Breast epithelium (tissue), 4 donors: ENCODE measurements around the gene CDH13. TPM values are rescaled to one million over a fixed set of nuclear protein-coding genes. Genes with fewer than 3 reads are reported as not detected.

Experiments
- DNase-seq, 2 donors: peaks; one replicate each; pipeline ENCODE4 v3.0.0-alpha.2; 2019; ENCODE audit warnings: low spot score in 2 of 2
- H3K27ac ChIP-seq, 2 donors: fragments of 200-600 bp; sonication (generic) in 1 of 2; one replicate each; pipeline ENCODE4 v1.5.1; 2016 to 2019; ENCODE audit warnings: mild to moderate bottlenecking in 1 of 2
- H3K27me3 ChIP-seq, 2 donors: fragments of 200-600 bp; sonication (generic) in 1 of 2; one replicate each; pipeline versions ENCODE4 v1.5.1 to v1.6.0; 2017 to 2019; ENCODE audit warnings: control low read depth in 1 of 2, mild to moderate bottlenecking in 1 of 2
- H3K36me3 ChIP-seq: fragments of 200-600 bp; one replicate; pipeline ENCODE4 v1.5.1; 2019
- H3K4me1 ChIP-seq, 2 donors: fragments of 200-600 bp; sonication (generic); one replicate each; pipeline ENCODE4 v1.5.1; 2016 to 2019; ENCODE audit warnings: control low read depth in 1 of 2
- H3K4me3 ChIP-seq, 3 donors: fragments of 200-600 bp; sonication (generic); 1 replicate in 2 of 3; 2 replicates in 1 of 3; pipeline ENCODE4 v1.5.1; 2016 to 2019; ENCODE audit warnings: mild to moderate bottlenecking in 3 of 3, moderate library complexity in 2 of 3
- H3K9me3 ChIP-seq, 2 donors: fragments of 200-600 bp; sonication (generic) in 1 of 2; one replicate each; pipeline ENCODE4 v1.5.1; 2016 to 2019; ENCODE audit warnings: control low read depth in 1 of 2
- POLR2A ChIP-seq: fragments of 450-650 bp; IDR thresholded peaks from one replicate; pipeline ENCODE4 v1.6.1; 2016; ENCODE audit warnings: antibody characterized with exemption, mild to moderate bottlenecking, moderate library complexity
- POLR2AphosphoS5 ChIP-seq, 3 donors: sonication (generic); formaldehyde crosslinking; IDR thresholded peaks; one replicate each; pipeline ENCODE4 v1.6.1; 2017; ENCODE audit warnings: antibody characterized with exemption in 3 of 3
- intact Hi-C: fragments of 100-400 bp; cut with DNase I; formaldehyde crosslinking; loops from one replicate; pipeline ENCODE4 v1.15.1; 2023; ENCODE audit warnings: low total_unique reads
- total RNA-seq, 3 donors: library from RNA; depleted of rRNA; stranded (reverse); fragments of >200 nt; gene quantifications; one replicate each; pipeline ENCODE4 v1.1.0, GENCODE V29; 2016
- TF ChIP-seq, protein P1 (sequence below), 3 donors: fragments of 450-650 bp; IDR thresholded peaks; one replicate each; pipeline ENCODE4 v1.5.1; 2016 to 2017; ENCODE audit warnings: antibody characterized with exemption in 3 of 3, mild to moderate bottlenecking in 3 of 3, moderate library complexity in 3 of 3

The CDH13 gene
- total RNA-seq, 3 donors from 2014 or later: 6.0 to 13.1 (median 11.5) TPM

DNA sequence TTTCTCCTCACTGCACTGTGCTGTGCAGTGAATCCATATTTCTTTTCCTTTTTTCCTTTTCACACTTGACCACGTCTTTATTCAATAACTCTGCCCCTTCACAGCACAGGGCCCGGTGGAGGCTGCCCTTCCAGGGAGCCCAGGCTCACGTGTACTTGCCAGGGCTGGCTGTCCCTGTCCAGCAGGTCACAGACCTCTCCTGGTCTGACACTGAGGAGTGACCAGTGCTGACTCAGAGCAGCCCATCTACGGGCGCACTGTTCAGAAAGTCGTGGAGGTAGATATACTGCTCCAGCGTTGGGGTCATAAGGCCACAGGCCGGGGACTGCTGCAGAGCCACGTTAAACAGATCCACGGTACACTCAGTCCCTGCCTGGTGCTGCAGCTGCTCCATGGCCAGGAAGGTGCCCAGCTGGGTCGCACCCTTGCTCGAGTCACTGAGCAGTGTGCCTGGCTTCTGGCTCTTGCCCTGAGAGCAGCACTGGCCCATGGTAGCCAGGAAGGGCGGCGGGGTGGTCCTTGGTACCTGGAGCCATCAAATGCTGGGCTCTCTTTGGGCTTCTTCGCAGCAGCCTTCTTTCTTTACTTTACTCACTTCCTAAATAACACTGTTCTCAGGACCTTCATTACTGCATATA, 531.7 kb downstream of the CDH13 start:
- DNase-seq: no peak
- H3K27ac ChIP-seq: no peak overlapping the region
- no peaks in the 10 kb centered on the region for H3K36me3 ChIP-seq
- no peak overlapping the region for H3K4me3 ChIP-seq
- TF ChIP-seq, protein P1, sequence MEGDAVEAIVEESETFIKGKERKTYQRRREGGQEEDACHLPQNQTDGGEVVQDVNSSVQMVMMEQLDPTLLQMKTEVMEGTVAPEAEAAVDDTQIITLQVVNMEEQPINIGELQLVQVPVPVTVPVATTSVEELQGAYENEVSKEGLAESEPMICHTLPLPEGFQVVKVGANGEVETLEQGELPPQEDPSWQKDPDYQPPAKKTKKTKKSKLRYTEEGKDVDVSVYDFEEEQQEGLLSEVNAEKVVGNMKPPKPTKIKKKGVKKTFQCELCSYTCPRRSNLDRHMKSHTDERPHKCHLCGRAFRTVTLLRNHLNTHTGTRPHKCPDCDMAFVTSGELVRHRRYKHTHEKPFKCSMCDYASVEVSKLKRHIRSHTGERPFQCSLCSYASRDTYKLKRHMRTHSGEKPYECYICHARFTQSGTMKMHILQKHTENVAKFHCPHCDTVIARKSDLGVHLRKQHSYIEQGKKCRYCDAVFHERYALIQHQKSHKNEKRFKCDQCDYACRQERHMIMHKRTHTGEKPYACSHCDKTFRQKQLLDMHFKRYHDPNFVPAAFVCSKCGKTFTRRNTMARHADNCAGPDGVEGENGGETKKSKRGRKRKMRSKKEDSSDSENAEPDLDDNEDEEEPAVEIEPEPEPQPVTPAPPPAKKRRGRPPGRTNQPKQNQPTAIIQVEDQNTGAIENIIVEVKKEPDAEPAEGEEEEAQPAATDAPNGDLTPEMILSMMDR (IDR thresholded peaks at IDR 0.05): no peak
- no peak for TF ChIP-seq POLR2A
- TF ChIP-seq POLR2AphosphoS5 (IDR thresholded peaks at IDR 0.05): no peak
- intact Hi-C loops: no loop called here
- peaks cover 0 to 3% of the 10 kb centered on the region in 2 donors for H3K27me3 ChIP-seq
- H3K4me1 ChIP-seq: no peaks in the 10 kb centered on the region
- H3K9me3 ChIP-seq: no peaks in the 10 kb centered on the region

DNA sequence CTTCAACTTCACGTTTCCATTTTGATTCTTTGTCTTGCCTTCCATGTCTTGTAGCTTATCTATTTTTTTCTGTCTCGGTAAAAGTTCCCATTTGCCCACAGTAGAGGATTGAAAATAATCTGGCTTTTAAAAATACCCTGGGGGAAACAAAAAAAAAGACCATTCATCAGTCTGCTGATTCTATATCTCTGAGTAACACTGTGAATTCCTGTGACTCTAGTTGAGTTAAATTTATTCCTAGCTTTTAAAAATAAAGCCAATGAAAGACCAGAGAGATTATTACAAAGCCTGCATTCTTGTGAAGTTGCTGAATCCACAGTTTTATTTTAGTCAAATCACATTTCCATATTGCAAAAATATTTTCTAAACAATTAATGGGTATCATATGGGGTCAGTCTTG, 532.3 kb downstream of the CDH13 start:
- no peak overlapping the region for H3K4me3 ChIP-seq
- TF ChIP-seq POLR2AphosphoS5 (IDR thresholded peaks at IDR 0.05): no peak
- no peak for TF ChIP-seq POLR2A
- DNase-seq: no peak
- no peak overlapping the region for H3K27ac ChIP-seq
- H3K27me3 ChIP-seq: peaks cover 0 to 3% of the 10 kb centered on the region in 2 donors
- intact Hi-C loops: no loop called here
- no peaks in the 10 kb centered on the region for H3K36me3 ChIP-seq
- H3K4me1 ChIP-seq: no peaks in the 10 kb centered on the region
- H3K9me3 ChIP-seq: no peaks in the 10 kb centered on the region

DNA sequence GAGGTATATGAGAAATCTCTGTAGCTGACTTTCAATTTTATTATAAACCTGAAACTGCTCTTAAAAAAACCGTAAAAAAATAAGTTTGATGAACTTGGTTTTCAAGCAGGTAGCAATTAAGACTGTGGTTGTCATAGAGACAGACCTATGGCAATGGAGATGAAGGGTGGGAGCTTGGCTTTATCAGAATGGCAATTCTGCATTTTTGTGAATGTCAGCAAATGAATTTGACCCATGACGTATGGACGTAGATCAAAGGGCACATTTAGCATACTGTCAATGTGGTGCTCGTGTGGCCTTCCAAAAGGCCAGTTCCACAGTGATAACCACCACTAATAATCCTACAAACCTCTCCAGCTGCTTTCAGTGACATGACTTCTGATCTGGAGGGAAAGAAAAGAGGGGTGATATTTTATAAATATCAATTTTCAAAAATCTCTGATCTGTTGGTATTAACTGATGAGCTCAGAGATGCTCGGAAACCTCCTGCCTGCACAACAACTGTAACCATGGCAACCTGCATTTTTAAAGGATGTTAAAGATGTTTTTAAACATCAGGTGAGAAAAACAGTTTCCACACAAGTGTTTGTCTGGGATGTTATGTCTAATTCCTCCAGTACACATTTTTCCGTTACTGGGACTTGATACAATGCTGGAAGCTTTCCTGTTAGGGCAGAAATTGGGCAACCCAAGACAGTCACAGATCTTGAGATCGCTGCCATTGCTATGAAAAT, 533.7 kb downstream of the CDH13 start:
- Histone ChIP-seq H3K4me1 (no peaks in the 10 kb centered on the region), H3K27me3 (peaks cover 0 to 3% of the 10 kb centered on the region in 2 donors), H3K4me3 (no peak overlapping the region), H3K9me3 (no peaks in the 10 kb centered on the region), H3K27ac (no peak overlapping the region), H3K36me3 (no peaks in the 10 kb centered on the region)
- DNase-seq: no peak
- intact Hi-C loops: no loop called here
- TF ChIP-seq POLR2AphosphoS5 (IDR thresholded peaks at IDR 0.05): no peak
- TF ChIP-seq, protein P1 (IDR thresholded peaks at IDR 0.05): no peak
- no peak for TF ChIP-seq POLR2A

DNA sequence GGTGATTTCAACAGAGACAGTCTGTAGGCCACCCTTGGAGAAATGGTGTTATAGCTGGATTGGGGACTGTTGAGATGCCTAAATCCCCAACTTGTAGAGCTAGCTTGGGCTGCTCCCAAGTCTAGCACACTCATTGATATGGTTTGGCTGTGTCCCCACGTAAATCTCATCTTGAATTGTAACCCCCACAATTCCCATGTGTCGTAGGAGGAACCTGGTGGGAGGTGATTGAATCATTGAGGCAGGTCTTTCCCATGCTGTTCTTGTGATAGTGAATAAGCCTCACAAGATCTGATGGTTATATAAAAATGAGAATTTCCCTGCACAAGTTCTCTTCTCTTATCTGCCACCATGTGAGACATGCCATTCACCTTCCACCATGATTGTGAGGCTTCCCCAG, 536.0 kb downstream of the CDH13 start:
- H3K27me3 ChIP-seq: peaks cover 0 to 3% of the 10 kb centered on the region in 2 donors
- H3K36me3 ChIP-seq: no peaks in the 10 kb centered on the region
- H3K27ac ChIP-seq: no peak overlapping the region
- no peak overlapping the region for H3K4me3 ChIP-seq
- no peaks in the 10 kb centered on the region for H3K9me3 ChIP-seq
- intact Hi-C loops: no loop called here
- H3K4me1 ChIP-seq: no peaks in the 10 kb centered on the region
- no peak for DNase-seq
- TF ChIP-seq POLR2A: no peak
- TF ChIP-seq, protein P1 (IDR thresholded peaks at IDR 0.05): no peak
- TF ChIP-seq POLR2AphosphoS5 (IDR thresholded peaks at IDR 0.05): no peak

DNA sequence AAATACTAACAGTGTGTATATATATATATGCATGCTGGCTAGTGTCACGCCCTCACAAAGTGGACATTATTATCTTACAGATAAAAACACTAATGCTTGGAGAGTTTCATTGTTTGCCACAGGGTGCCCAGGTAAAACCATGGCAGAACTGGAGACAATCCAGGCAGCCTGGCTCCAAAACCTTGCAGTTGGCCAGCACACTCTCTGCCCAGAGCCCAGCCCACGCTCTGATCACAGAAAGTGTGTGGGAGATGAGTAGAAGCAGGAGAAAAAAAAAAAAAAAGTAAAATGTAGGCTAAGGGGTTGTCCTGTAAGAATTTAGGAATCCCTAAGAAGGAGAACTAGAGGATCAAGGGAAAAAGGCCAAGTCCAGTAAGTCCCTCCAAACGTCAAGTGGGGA, 538.0 kb downstream of the CDH13 start:
- Histone ChIP-seq H3K27me3 (peaks cover 0 to 3% of the 10 kb centered on the region in 2 donors), H3K36me3 (no peaks in the 10 kb centered on the region), H3K4me3 (no peak overlapping the region), H3K27ac (no peak overlapping the region), H3K9me3 (no peaks in the 10 kb centered on the region), H3K4me1 (no peaks in the 10 kb centered on the region)
- intact Hi-C loops: no loop called here
- no peak for DNase-seq
- TF ChIP-seq, protein P1 (IDR thresholded peaks at IDR 0.05): no peak
- TF ChIP-seq POLR2AphosphoS5 (IDR thresholded peaks at IDR 0.05) (no peak), POLR2A (no peak)
